ENCODE measurements around the gene PKP4. TPM values are rescaled to one million over a fixed set of nuclear protein-coding genes. Genes with fewer than 3 reads are reported as not detected.

Gene PKP4
- total RNA-seq, 1 experiment from 2014 or later = 52.0 TPM

GRCh38 chr2:158725441-158725891 is 268.7 kb downstream of the PKP4 start:
- no peak overlapping the region for H2AK5ac ChIP-seq (ENCODE audit: insufficient read length, low read length)
- H2AFZ ChIP-seq (ENCODE audit: low read length) = no peak overlapping the region
- H3K23me2 ChIP-seq (ENCODE audit: insufficient read length, low read depth, low read length, poor library complexity, severe bottlenecking) = no peaks in the 10 kb centered on the region
- H4K91ac ChIP-seq (ENCODE audit: insufficient read length, low read depth, low read length) = no peak overlapping the region
- H3K9me3 ChIP-seq (ENCODE audit: control insufficient read depth, low read depth, low read length) = no peaks in the 10 kb centered on the region
- Mint-ChIP-seq H3K4me3 (no peak overlapping the region), H3K27ac (no peak overlapping the region), H3K9me3 (no peaks in the 10 kb centered on the region), H3K27me3 (ENCODE audit: low read depth) (no peaks in the 10 kb centered on the region; the same call in none of the 2 replicates), H3K36me3 (ENCODE audit: insufficient read depth in 1 of 3, low read depth in 3 of 3) (no peaks in the 10 kb centered on the region), H3K4me1 (peaks cover 11 to 12% of the 10 kb centered on the region in 2 experiments; a peak in 3 of 4 replicates)
- no peaks in the 10 kb centered on the region for H3K4me1 ChIP-seq (ENCODE audit: insufficient read depth, low read length)
- no peak overlapping the region for H3K18ac ChIP-seq (ENCODE audit: insufficient read length, low read depth, low read length)
- H3K23ac ChIP-seq (ENCODE audit: insufficient read length, low read depth, low read length) = no peak overlapping the region
- no peak overlapping the region for H3K56ac ChIP-seq (ENCODE audit: insufficient read length, low read depth, low read length)
- no peaks in the 10 kb centered on the region for H3K79me2 ChIP-seq (ENCODE audit: insufficient read depth, low read length)
- H2BK120ac ChIP-seq (ENCODE audit: low read depth, low read length, poor library complexity, severe bottlenecking) = no peak overlapping the region
- WGBS (ENCODE audit: extremely low coverage, insufficient read length, low lambda C conversion rate) = no CpG with 5 or more reads among the region's 7 CpGs
- H2BK5ac ChIP-seq (ENCODE audit: insufficient read length, low read length) = no peak overlapping the region
- H3K14ac ChIP-seq (ENCODE audit: insufficient read depth, low read length) = no peak overlapping the region
- no peak overlapping the region for H4K5ac ChIP-seq (ENCODE audit: insufficient read length, low read depth, low read length)
- H3K4ac ChIP-seq (ENCODE audit: low read depth, low read length) = no peak overlapping the region
- H3K4me2 ChIP-seq (ENCODE audit: insufficient read depth, insufficient read length, low read length) = no peak overlapping the region
- no peak overlapping the region for H3K27ac ChIP-seq (ENCODE audit: insufficient read length, low read depth, low read length)
- H4K20me1 ChIP-seq (ENCODE audit: control insufficient read depth, insufficient read depth, insufficient read length) = no peaks in the 10 kb centered on the region
- no peak overlapping the region for H2BK12ac ChIP-seq (ENCODE audit: insufficient read length, low read depth, low read length)
- H3K27me3 ChIP-seq (ENCODE audit: insufficient read depth, low read length) = no peaks in the 10 kb centered on the region
- no peak overlapping the region for H4K8ac ChIP-seq (replicated peaks; ENCODE audit: insufficient read length, low read depth, low read length)
- no peak for TF ChIP-seq CTCF (conservative IDR thresholded peaks at IDR 0.05)
- no peak overlapping the region for H3T11ph ChIP-seq (ENCODE audit: low read length)
- no peaks in the 10 kb centered on the region for H3K79me1 ChIP-seq (ENCODE audit: insufficient read depth, low read depth, low read length, poor library complexity, severe bottlenecking)
- DNase-seq = no peak
- no peak overlapping the region for H2BK20ac ChIP-seq (ENCODE audit: low read depth, low read length, poor library complexity, severe bottlenecking)
- no peak overlapping the region for H2BK15ac ChIP-seq (ENCODE audit: low read depth, low read length)
- H3K9ac ChIP-seq (ENCODE audit: extremely low read depth, insufficient read length, low read length) = no peak overlapping the region
